PFSK-1 (cell line): ENCODE results near the gene PLA2R1.

Source experiments
- POLR2AphosphoS5 ChIP-seq: IDR thresholded peaks from 2 replicates; pipeline ENCODE4 v1.6.1; 2012; ENCODE audit warnings: low read depth, mild to moderate bottlenecking, control low read depth, low read length, moderate library complexity
- TF ChIP-seq, protein P1 (sequence below), 2 experiments: IDR thresholded peaks; 2 replicates each; pipeline versions ENCODE4 v1.6.1 to v1.8.0; 2011 to 2012; ENCODE audit warnings: low read depth in 2 of 2, low read length in 2 of 2, control low read depth in 1 of 2, inconsistent platforms in 1 of 2, mild to moderate bottlenecking in 1 of 2, moderate library complexity in 1 of 2; ENCODE audit not compliant: insufficient read depth in 1 of 2

DNA sequence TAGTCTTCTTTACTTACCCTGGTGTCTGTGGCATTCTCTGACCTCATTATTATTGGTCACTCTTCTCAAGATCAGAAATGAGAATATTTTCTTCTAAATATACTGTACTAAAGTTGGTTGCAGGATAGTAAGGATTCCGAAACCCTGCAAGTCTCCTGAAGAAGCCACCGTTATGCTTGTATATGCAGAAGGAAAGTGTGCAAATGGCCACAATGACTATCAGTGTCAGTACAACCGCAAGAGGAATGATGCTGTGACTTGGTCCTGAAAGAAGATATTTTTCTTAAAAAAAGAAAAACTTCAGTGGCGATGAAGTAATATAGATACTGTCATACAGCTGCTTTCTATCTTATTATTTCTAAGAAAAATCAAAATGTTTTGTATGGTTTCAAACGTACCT is 120.7 kb downstream of the PLA2R1 start:
- no peak for TF ChIP-seq POLR2AphosphoS5
- TF ChIP-seq, protein P1, sequence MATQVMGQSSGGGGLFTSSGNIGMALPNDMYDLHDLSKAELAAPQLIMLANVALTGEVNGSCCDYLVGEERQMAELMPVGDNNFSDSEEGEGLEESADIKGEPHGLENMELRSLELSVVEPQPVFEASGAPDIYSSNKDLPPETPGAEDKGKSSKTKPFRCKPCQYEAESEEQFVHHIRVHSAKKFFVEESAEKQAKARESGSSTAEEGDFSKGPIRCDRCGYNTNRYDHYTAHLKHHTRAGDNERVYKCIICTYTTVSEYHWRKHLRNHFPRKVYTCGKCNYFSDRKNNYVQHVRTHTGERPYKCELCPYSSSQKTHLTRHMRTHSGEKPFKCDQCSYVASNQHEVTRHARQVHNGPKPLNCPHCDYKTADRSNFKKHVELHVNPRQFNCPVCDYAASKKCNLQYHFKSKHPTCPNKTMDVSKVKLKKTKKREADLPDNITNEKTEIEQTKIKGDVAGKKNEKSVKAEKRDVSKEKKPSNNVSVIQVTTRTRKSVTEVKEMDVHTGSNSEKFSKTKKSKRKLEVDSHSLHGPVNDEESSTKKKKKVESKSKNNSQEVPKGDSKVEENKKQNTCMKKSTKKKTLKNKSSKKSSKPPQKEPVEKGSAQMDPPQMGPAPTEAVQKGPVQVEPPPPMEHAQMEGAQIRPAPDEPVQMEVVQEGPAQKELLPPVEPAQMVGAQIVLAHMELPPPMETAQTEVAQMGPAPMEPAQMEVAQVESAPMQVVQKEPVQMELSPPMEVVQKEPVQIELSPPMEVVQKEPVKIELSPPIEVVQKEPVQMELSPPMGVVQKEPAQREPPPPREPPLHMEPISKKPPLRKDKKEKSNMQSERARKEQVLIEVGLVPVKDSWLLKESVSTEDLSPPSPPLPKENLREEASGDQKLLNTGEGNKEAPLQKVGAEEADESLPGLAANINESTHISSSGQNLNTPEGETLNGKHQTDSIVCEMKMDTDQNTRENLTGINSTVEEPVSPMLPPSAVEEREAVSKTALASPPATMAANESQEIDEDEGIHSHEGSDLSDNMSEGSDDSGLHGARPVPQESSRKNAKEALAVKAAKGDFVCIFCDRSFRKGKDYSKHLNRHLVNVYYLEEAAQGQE (IDR thresholded peaks at IDR 0.05; ENCODE audit: insufficient read depth in 1 of 2, low read depth in 2 of 2, low read length in 2 of 2), result no peak
